ENCODE data around the gene ARHGAP33. TPM values are rescaled to one million over a fixed set of nuclear protein-coding genes. Genes with fewer than 3 reads are reported as not detected.

Gene ARHGAP33
- polyA plus RNA-seq, 2 of the 4 experiments (the other 2 are of a cell fraction), result 0.84 to 6.1 TPM

DNA sequence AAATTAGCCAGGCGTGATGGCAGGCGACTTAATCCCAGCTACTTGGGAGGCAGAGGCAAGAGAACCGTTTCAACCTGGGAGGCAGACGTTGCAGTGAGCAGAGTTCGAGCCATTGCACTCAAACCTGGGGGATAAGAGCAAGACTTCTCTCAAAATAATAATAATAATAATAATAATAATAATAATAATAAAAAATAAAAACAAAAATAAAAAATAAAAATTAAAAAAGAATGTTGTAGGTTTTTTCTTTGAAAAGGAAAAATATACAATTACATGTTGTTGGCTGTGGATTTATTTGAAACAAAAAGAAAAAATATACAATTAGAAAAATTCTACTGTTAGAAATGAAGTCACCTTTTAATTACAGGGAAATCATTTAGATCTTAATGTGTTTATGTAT, 48.8 kb downstream of the ARHGAP33 start:
- TF ChIP-seq, protein P1, sequence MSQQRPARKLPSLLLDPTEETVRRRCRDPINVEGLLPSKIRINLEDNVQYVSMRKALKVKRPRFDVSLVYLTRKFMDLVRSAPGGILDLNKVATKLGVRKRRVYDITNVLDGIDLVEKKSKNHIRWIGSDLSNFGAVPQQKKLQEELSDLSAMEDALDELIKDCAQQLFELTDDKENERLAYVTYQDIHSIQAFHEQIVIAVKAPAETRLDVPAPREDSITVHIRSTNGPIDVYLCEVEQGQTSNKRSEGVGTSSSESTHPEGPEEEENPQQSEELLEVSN (IDR thresholded peaks at IDR 0.05; ENCODE audit: borderline replicate concordance, low read depth), result no peak
- TF ChIP-seq MYC (IDR thresholded peaks at IDR 0.05; ENCODE audit: borderline replicate concordance, low read length) (no peak), RFX5 (IDR thresholded peaks at IDR 0.05) (no peak)
- TF ChIP-seq, protein P2, sequence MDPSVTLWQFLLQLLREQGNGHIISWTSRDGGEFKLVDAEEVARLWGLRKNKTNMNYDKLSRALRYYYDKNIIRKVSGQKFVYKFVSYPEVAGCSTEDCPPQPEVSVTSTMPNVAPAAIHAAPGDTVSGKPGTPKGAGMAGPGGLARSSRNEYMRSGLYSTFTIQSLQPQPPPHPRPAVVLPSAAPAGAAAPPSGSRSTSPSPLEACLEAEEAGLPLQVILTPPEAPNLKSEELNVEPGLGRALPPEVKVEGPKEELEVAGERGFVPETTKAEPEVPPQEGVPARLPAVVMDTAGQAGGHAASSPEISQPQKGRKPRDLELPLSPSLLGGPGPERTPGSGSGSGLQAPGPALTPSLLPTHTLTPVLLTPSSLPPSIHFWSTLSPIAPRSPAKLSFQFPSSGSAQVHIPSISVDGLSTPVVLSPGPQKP (IDR thresholded peaks at IDR 0.05; ENCODE audit: low read depth, low read length), result no peak
- Histone ChIP-seq H3K27ac (no peak overlapping the region), H3K4me3 (no peak overlapping the region), H3K9me3 (no peaks in the 10 kb centered on the region), H3K4me1 (no peaks in the 10 kb centered on the region), H3K4me2 (no peak overlapping the region)
- ChIA-PET POLR2A (no interaction called here), CTCF (interaction anchor here (1.4 to 1.6 kb wide), 2 partner anchors 10 to 13 kb away, joined by 4 to 5 read pairs; no protein-coding TSS in a partner anchor)
- WGBS (ENCODE audit: missing lambda C conversion rate), result 23% methylated on average over 5 of the region's 5 CpGs
- no peak for FAIRE-seq
- no peak for DNase-seq (ENCODE audit: low read depth in 1 of 2, low spot score in 1 of 2)
- ATAC-seq, result no peak

DNA sequence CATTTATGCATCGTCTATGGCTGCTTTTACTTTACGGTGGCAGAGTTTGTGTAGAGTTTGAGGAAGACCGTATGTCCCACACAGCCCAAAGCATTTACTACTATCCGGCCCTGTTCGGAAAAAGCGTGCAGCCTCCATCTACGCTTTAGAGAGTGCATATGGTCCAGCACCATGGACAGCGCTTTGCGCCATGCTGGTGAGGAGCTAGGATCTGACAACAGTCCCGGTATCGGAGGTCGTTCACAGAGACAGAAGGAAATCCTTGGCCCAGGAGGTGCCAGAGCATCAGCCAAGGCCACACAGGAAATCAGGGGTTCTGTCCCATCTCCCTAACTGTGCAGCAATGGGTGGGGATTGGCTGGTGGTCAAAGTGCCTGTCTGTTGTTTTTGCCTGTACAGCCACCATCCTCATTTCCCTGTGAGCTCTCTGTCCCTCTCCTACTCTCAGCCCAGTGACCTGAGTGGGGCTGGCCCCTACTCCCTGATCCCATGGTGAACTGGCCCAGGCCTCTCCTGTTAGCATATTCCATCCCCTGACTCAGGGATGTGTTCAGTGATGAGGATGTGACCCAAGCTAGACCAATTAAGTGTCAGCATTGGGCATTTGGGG, 53.4 kb downstream of the ARHGAP33 start:
- POLR2A ChIA-PET, result no interaction called here
- WGBS (ENCODE audit: missing lambda C conversion rate), result 48% methylated on average over 12 of the region's 12 CpGs
- peak; percentile 59 to 70 for DNase-seq (ENCODE audit: low read depth in 1 of 2, low spot score in 1 of 2)
- CTCF ChIA-PET, result interaction anchor here (0.6 kb wide), 2 partner anchors 40 to 53 kb away, joined by 3 to 4 read pairs; no protein-coding TSS in a partner anchor
- Histone ChIP-seq H3K9me3 (no peaks in the 10 kb centered on the region), H3K27ac (no peak overlapping the region), H3K4me2 (no peak overlapping the region), H3K4me1 (no peaks in the 10 kb centered on the region), H3K4me3 (no peak overlapping the region)
- peak; percentile 36 for FAIRE-seq
- peak; percentile 71 to 85; a peak in 5 of 6 replicates for ATAC-seq
- TF ChIP-seq SMC3 (IDR thresholded peaks at IDR 0.05) (no peak), EHF (CRISPR knock-in tag; IDR thresholded peaks at IDR 0.05) (peak; percentile 44; the same call in 1 of the 2 replicates), HOXB13 (CRISPR knock-in tag; IDR thresholded peaks at IDR 0.05; ENCODE audit: low read depth) (peak; percentile 75), GATA3 (IDR thresholded peaks at IDR 0.05; ENCODE audit: borderline replicate concordance) (no peak), ZC3H11A (IDR thresholded peaks at IDR 0.05) (no peak), TFCP2L1 (CRISPR knock-in tag; IDR thresholded peaks at IDR 0.05) (0 out of 2 replicates have a peak, but pooled peaks have one; percentile 49), EP300 (IDR thresholded peaks at IDR 0.05) (no peak), CEBPB (IDR thresholded peaks at IDR 0.05) (no peak), RFX5 (IDR thresholded peaks at IDR 0.05) (no peak), FOSB (CRISPR knock-in tag; IDR thresholded peaks at IDR 0.05) (no peak; the same call in 1 of the 2 replicates), ZFP36 (IDR thresholded peaks at IDR 0.05; ENCODE audit: borderline replicate concordance, partially characterized antibody) (no peak), PHF8 (IDR thresholded peaks at IDR 0.05; ENCODE audit: borderline replicate concordance, low read depth) (no peak), POLR2AphosphoS2 (conservative IDR thresholded peaks at IDR 0.05; ENCODE audit: low read length) (no peak), FOXS1 (CRISPR knock-in tag; IDR thresholded peaks at IDR 0.05) (0 out of 2 replicates have a peak, but pooled peaks have one; percentile 37), NPAS2 (CRISPR knock-in tag; IDR thresholded peaks at IDR 0.05; ENCODE audit: borderline replicate concordance) (no peak), RARB (CRISPR knock-in tag; IDR thresholded peaks at IDR 0.05) (no peak), HEYL (CRISPR knock-in tag; IDR thresholded peaks at IDR 0.05) (no peak), JUN (IDR thresholded peaks at IDR 0.05) (no peak), CHD2 (IDR thresholded peaks at IDR 0.05; ENCODE audit: low read length, partially characterized antibody) (no peak), TP53 (CRISPR knock-in tag; IDR thresholded peaks at IDR 0.05) (no peak), JUNB (IDR thresholded peaks at IDR 0.05) (no peak), CHD4 (IDR thresholded peaks at IDR 0.05; ENCODE audit: borderline replicate concordance) (no peak)
- TF ChIP-seq, protein P3, sequence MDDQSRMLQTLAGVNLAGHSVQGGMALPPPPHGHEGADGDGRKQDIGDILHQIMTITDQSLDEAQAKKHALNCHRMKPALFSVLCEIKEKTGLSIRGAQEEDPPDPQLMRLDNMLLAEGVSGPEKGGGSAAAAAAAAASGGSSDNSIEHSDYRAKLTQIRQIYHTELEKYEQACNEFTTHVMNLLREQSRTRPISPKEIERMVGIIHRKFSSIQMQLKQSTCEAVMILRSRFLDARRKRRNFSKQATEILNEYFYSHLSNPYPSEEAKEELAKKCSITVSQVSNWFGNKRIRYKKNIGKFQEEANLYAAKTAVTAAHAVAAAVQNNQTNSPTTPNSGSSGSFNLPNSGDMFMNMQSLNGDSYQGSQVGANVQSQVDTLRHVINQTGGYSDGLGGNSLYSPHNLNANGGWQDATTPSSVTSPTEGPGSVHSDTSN (IDR thresholded peaks at IDR 0.05), result no peak
- TF ChIP-seq, protein P4, sequence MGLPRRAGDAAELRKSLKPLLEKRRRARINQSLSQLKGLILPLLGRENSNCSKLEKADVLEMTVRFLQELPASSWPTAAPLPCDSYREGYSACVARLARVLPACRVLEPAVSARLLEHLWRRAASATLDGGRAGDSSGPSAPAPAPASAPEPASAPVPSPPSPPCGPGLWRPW (IDR thresholded peaks at IDR 0.05), result no peak
- TF ChIP-seq, protein P5, sequence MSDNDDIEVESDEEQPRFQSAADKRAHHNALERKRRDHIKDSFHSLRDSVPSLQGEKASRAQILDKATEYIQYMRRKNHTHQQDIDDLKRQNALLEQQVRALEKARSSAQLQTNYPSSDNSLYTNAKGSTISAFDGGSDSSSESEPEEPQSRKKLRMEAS (IDR thresholded peaks at IDR 0.05), result peak; percentile 51; the same call in 1 of the 2 replicates
- TF ChIP-seq, protein P1 (IDR thresholded peaks at IDR 0.05; ENCODE audit: borderline replicate concordance, low read depth), result no peak
- TF ChIP-seq, protein P6, sequence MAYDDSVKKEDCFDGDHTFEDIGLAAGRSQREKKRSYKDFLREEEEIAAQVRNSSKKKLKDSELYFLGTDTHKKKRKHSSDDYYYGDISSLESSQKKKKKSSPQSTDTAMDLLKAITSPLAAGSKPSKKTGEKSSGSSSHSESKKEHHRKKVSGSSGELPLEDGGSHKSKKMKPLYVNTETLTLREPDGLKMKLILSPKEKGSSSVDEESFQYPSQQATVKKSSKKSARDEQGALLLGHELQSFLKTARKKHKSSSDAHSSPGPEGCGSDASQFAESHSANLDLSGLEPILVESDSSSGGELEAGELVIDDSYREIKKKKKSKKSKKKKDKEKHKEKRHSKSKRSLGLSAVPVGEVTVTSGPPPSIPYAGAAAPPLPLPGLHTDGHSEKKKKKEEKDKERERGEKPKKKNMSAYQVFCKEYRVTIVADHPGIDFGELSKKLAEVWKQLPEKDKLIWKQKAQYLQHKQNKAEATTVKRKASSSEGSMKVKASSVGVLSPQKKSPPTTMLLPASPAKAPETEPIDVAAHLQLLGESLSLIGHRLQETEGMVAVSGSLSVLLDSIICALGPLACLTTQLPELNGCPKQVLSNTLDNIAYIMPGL (CRISPR knock-in tag; IDR thresholded peaks at IDR 0.05; ENCODE audit: borderline replicate concordance), result no peak
- TF ChIP-seq, protein P2 (IDR thresholded peaks at IDR 0.05; ENCODE audit: low read depth, low read length), result no peak

Data from A549 (cell line).